Renal pelvis (tissue), 4 donors: ENCODE results near the gene AVPI1. TPM values are rescaled to one million over a fixed set of nuclear protein-coding genes. Genes with fewer than 3 reads are reported as not detected.
"Not testable (repeated sequence)": the region's sequence is repeated elsewhere in the genome, so short reads cannot be mapped to it uniquely, and the experiment has no call there.

Source experiments
- DNase-seq: peaks from one replicate; pipeline ENCODE4 v3.0.0-alpha.2; 2013
- polyA plus RNA-seq, 3 donors: library from polyadenylated mRNA; unstranded; fragments of 120-200 nt; gene quantifications; one replicate each; pipeline ENCODE4 v1.2.1, GENCODE V29; 2013; ENCODE audit not compliant: insufficient read length in 3 of 3

AVPI1 gene
- polyA plus RNA-seq, 3 donors: 4.3 to 5.3 (median 4.5) TPM

DNA sequence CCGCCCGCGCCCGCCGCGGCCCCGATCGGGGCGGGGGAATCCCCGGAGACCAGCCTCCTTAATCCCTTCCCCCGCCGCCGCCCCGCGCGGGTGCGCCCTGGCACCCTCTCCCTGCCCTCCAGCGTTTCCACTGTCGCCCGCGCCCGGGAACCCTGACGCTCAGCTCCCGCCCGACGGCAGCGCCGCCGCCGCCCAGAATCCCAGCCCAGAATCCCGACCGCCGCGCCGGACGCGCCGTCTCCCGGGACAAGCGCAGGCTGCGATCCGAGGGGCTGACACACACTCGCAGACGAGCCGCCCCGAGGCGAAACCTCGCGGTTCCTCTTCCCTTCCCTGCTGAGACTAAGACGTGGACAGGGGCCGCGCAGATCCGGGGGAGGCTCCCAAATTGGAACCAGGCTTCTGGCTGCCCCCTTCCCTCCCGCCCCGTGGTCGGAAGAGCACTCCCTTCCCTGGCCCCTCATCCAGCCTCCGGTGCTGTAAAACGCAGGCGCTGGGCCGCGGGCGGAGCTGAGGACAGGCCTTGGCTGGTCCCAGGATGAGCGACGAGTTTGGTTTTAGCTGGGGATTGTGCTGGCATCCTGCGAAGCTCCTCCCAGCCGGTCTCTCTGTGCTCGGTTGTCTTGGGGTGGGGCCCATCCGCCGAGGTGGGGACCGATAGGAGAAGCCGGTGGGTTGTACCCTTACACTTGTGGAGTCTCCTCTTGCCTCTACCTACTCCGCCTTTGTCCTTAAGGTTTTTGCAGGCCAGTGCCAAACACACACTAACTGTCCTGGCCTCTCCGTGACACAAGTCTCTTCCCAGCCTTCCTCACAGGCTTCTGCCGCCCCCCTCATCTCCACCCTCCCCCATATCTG is 27.6 kb upstream of the AVPI1 start:
- peak; percentile 61 for DNase-seq

DNA sequence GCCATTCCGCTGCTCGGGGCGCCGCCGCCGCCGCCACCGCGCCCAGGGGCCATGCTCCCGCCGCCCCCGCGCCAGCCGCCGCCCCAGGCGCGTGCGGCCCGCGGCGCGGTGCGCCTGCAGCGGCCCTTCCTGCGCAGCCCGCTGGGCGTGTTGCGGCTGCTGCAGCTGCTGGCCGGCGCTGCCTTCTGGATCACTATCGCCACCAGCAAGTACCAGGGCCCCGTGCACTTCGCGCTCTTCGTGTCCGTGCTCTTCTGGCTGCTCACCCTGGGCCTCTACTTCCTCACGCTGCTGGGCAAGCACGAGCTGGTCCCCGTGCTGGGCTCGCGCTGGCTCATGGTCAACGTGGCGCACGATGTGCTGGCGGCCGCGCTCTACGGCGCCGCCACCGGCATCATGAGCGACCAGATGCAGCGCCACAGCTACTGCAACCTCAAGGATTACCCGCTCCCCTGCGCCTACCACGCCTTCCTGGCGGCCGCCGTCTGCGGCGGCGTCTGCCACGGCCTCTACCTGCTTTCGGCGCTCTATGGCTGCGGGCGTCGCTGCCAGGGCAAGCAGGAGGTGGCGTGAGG is 26.9 kb upstream of the AVPI1 start:
- DNase-seq: peak; percentile 66

DNA sequence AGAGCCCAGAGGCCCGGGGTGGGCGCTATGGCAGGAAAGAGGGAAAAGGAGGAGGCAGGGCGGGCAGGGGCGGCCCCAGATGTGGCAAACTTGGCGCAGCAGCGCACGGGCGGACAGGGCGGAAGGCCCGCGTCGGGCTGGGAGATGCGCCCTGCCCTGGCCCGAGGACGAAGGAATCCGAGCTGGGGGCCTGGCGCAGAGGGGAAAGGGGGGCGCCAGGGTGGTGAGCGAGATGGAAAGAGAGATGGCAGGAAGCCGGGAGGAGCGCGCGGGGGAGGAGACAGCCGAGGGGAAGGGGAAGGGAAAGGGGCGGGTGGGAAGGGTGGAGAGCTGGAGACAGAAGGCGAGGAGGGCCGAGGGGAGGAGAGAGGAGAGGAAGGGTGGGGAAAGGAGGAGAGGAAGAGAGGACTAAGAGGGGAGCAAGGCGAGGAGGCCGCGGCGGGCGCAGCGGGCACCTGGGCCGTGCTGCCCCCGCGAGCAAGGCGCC is 26.3 kb upstream of the AVPI1 start, which contains the start of gene MARVELD1:
MARVELD1 (plus strand) TSS at position 392 of the 487 bp plus-strand sequence. CDS start 147 bp downstream, outside the sequence.
- peak; percentile 87 for DNase-seq

DNA sequence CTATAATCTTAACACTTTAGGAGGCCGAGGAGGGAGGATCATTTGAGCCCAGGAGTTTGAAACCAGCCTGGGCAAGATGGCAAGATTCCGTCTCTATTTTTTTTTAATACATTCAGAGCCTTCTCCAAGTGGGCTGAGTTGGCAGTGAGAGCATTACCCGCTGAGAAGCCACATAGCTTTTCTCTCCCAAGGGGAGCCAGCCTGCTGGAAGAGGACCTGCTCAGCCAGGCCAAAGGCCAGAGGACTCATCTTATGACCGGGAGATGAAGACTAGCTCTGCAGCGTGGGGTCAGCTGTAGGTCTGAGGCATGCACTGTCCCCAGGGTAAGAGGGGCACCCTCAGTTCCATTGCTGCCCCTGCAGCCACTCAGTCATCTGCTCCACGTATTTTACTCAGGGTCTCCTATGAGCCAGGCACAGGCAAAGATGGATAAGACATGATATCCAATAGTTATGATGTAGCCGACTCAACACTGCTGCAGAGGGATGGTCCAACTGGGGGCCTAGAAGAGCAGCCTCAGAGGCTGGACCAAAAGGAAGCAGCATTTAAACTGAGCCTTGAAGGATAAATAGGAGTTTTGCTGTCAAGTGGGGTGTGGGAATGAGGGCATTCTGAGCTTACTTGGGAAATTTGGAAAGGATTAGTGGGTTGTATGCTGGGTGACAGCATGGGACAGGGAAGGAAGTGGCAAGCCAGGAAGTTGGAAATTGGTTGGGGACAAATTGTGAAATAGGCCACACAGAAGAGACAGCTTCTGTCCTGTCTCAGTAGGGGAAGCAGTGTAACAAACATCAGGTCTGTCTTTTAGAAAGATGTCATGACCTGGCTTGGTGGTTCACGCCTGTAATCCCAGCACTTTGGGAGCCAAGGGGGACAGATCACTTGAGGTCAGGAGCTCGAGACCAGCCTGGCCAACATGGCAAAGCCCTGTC is 24.9 kb upstream of the AVPI1 start:
- no peak for DNase-seq

DNA sequence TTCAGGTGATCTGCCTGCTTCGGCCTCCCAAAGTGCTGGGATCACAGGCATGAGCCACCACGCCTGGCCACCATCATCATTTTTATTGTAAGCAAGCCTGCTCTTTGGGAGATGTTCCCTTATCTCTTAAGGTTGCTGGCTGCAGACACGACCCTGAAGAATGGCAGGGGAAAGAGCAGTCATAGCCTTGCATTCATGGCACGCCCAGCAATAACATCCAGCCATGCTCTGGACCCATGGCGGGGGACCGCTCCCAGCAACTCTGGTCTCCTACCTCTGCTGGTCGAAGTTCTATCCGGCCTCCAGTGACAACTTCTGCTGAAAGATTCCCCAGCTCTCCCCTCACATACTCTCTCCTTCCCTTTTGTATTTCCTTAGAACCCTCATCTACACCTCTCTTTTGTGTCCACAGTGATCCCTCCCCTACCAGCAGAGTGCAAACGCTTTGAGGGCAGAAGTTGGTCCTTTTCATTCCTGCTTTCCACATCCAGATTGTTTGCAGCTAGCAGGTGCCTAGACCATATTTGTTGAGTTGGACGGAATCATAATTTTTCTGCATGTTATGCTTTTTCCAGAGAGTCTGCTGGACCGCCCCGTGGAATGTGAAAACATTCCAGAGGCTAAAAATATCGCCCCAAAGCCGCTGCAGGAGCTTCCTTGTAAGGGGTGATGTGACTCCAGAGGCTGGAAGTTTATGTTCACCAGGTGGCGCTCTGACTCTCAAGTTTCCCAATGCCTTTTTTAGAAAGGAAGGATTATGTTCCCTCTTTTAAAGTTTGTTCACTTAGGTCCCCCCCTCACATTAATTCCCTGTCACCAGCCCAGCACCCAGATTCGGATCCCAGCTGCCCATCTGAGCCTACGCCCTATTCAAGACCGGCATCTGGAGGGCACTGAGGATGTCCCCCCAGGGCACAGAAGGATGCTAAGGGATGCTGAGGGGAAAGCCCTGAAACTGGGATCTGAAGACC is 22.2 kb upstream of the AVPI1 start:
- peak; percentile 75 for DNase-seq

DNA sequence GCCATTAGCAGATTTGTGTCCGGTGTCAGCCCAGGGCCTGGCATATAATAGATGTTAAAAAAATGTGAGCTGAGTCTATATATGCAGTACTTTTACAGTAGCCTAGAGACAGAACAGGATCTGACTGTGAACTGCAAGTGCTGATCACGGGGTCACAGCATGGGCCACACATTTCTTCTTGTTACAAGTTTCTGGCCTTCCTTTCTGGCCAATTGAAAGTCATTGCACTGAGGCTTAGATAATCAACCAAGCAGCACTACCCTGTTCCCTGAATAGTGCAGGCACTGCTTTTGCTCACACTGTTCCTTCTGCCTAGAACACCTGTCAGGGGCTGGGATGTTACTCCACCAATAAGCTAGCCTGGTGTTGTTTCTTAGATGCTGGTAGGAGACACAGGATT is 21.1 kb upstream of the AVPI1 start:
- DNase-seq: no peak

DNA sequence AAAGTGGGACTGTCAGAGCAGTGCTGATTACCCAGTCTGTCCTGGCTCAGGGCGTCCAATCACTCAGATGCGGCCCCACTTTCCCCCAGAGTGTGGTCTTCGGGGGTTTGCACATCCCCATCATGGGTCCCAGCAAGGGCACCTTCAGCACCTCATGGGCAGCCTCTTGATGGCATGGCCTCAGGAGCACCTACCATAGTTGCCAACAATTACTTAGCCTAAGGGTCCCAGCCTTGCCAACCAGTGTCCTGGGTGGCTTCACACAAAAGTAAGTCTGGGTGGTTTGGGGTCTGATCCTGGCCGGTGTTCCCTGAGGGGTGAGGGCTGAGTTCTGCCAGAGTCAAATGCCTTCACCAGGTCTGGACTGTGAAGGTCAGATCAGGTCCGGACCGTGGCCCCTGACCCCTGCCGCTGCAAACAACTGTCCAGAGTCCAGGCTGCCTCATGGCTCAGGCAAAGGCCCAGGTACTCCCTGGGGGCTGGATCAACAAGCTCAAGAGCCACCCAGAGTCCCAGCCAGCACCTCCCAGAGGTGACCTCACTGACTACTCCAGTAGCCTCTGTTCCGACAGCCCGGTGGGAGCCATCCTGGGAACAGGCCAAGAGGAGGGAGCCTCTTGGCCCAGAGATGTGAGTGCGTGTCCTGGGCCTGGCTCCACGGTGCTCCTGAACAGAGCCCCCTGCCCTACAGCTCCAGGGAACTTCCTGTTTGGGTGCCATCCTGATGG is 20.3 kb upstream of the AVPI1 start:
- DNase-seq: no peak

DNA sequence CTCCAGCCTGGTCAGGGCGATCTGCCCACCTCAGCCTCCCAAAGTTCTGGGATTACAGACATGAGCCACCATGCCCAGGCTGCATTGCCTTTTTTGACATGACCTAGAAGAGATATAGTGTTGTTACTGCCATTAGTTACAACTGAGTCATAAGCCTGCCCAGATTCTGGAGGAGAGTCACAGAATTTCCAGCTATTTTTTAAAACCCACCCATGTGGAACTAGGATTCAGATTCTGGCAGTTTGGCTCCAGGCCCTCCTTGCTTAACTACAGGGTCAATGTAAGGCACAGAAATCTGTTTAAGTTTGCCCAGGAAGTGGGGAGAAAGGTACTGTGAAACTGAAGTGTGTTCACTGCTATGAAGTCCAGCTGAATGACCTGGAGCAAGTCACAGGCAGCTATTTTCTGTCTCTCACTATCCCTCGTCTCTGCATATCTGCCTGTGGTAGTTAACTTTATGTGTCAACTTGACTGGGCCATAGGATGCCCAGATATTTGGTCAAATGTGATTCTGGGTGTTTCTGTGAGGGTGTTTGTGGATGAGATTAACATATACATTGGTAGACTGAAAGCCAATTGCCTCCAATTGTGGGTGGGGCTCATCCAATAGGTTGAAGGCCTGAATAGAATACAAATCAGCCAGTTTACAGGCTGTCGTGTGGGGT is 18.1 kb upstream of the AVPI1 start:
- no peak for DNase-seq

DNA sequence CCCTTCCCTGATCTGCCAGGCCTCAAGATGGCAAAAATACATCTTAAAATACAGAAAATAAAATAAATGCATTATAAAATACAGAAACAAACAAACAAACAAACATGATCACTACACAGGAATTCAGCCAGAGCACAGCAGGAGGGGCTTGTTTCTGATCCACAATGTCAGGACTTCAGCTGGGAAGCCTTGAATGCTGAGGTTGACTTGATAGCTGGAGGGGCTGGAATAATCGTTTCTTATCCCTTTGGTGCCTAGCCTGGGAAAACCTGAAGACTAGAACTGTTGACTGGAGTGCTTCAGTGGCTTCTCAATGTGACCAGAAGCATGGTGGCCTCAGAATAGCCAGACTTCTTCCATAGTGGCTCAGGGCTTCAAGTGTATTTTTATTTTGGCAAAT is 17.3 kb upstream of the AVPI1 start:
- no peak for DNase-seq

DNA sequence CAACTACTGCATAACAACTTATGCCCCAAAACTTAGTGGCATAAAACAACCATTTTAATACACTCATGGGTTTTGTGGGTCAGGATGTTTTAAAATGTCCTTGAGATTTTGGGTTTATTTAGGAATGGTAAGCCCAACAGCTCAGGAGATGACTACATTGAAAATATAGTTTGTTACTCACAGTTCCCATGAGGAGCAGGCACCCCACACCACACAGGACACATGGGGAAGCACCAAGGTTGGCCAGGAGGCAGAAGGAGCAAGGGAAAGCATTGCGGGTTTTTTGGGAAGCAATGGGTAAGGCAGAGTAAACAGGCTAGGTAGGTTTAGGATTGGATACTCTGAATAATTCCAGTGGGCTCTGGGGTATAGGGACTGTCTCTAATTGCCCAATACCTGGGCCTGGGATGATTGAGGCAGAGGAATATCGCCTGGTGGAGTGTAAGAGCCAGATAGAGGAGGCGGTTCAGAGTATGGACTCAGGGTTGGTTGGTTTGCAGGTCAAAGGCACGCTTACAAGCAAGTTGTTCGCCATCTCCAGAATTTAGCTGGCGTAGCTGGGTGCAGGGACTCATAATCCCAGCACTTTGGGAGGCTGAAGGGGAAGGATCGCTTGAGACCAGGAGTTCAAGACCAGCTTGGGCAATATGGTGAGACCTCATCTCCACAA is 16.5 kb upstream of the AVPI1 start:
- no peak for DNase-seq

DNA sequence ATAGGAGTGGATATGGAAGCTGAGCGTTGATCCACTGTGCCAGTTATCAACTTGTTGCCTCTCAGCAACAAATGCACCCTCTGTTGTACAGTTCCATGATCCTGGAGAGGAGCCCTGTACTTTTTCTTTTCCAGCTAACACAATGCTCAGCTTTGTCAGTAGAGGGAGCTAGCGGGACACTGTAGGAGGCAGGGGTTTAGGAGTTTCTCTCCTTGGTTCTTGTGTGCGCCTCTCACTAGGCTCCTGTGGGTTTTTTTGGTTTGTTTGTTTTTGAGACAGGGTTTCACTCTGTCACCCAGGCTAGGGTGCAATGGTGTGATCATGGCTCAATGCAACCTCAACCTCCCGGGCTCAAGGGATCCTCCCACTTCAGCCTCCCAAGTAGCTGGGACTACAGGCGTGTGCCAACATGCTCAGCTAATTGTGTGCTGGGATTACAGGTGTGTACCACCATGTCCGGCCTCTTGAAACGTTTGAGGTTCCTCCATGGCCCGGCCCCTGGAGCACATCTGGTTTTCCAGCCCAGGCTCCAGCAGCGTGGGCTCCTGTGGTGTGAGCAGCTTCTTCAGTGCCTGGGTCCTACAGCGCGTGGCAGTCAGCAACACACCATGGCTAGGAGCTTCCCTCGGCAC is 14.5 kb upstream of the AVPI1 start:
- peak; percentile 65 for DNase-seq

DNA sequence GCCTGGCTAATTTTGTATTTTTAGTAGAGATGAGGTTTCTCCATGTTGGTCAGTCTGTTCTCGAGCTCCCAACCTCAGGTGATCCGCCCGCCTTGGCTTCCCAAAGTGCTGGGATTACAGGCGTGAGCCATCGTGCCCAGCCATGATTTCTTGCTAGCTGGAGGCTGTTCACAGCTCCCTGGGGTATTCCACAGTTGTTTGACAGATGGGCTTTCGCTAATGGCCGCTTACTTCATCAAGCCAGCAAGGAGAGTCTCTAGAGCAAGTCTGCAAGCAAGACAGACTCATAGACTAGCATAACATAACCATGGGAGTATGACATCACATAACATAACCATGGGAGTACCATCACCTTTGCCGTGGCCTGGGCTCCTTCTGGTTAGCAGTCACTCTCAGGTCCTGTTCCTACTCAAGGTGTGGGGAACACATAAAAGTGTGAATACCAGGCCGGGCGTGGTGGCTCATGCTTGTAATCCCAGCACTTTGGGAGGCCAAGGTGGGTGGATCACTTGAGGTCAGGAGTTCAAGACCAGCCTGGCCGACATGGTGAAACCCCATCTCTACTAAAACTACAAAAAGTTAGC is 11.1 kb upstream of the AVPI1 start:
- not testable (repeated sequence) for DNase-seq

DNA sequence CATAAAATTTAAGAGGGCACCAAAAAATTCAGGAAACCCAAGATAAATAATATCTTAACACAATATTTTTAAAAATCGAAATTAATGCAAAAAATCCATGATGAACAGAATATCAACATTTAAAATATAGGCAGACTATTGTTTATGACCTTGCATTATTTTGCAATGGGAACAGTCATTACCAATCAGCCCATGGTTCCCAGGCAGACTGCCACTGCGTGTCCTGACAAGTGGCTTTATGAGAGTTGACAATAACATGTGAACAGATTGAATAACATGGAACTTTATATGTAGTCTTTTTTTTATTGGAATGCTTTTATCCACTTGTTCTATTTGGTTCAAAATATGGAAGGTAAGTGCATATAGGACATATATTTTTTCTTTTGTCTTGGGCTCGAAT is 3.1 kb upstream of the AVPI1 start:
- DNase-seq: no peak

DNA sequence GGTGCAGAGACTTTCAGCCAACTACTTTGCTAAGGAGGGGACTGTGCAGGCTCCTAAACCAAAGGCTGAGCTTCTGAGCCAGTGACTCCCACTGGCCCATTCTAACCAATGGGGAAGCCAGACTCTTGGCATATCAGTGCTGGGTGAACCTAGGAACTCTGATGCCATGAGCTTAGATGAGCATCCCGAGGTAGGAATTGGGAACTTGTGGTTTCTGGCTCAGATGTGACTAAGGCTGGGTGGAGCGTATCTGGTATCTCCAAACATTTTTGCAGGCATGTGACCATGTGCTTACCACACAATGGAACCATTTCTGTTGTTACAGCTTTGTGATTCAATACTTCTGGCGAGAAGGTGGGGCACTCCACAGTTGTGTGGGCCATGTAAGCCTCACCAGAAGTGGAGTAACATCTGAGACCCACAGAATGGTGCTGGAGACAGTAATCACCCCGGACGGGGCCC is 2.5 kb upstream of the AVPI1 start:
- DNase-seq: no peak

DNA sequence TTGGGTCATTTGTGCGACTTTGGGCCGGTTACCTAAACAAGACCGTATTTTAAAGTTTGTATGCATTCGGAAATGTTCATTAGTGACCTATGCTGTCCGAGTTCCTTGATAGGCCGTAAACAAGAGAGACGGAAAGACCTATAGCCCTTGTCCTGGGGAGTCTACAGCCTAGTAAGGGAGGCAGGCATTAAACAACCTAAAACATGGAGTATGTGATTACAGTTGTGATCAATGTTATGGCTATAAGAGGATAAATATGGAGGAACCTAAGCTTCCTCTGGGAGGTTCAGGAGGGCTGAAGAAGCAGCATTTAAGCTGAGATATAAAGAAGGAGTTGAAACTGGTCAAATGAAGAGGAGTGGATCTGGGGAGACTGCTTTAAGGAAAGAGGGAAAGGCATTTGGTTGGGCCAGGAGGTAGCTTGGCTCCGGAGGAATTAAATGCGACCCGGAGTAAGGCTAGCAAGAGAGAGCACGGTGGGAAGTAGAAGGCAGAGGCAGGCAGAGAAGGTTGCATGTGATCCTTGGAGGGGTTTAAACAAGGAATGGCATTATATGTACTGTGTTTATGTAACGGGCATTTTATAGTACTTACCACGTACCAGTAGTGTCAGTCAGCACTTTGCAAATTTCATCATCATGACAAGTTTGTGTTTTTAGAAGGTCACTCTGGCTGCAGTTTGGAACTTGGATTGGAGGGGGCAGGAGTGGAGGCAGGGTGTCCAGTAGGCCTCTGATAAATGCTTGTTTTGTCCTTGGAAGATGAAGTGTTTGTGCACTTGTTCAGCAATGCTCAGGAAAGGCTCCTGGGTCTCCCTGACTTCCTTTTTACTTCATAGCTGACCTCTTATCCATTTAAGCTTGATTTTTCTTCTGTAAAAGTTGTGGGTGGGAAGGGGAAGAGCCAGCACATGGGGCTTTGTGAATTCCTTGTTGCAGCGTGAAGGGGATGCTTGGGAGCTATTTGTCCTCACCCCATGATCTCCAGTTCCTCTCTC is 1.0 kb upstream of the AVPI1 start:
- DNase-seq: no peak

DNA sequence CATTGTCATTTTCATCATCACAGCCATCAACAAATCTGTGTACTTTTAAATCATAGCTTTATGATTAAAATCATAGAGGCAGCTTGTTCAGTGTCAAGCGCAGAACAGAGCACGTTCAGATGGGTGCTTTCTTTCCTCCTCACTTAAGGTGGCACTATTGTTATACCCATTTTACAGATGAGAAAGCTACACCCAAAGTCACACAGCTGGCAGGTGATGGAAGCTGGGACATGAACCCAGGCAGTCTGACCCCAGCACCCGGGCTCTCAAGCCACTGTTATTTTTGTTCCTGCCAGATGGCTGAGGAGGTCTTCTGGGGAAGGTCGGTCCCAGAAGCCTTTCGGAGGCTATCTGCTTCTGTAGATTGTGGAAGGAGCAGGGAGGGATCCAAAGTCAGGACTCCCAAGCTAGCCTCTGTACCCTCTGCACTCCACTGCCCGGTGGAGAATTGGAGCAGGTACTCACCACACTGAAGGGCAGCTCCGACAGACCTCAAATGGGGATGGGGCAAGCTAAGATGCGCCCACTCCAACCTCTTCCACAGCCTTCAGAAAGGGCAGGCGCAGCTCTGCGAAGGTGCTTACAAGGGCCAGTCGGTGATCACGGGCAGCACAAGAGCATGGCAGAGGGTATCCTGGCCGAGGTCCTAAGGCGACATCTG is 610 bp downstream of the AVPI1 start:
- no peak for DNase-seq
